ENCODE results near the gene NMBR.
"Not testable (repeated sequence)": the region's sequence is repeated elsewhere in the genome, so short reads cannot be mapped to it uniquely, and the experiment has no call there.

The NMBR gene

DNA sequence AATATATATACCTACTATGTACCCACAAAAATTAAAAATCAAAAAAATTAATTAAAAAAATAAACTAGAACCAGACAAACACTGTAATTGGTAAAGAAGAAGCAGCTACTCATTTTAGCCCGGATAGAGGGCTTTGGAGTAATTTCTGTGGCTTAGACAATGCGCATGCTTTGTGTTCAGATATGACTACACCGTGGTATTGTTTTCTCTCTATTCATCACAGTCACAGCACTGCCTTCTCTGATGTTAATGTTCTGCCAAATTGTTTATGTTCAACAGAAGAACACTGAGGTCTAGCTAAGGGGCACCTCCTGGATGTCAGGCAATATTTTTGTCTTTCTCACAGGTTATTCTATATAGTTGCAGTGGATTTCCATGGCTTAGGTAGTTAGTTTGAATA, 91.7 kb downstream of the NMBR start:
- DNase-seq (ENCODE audit: low read depth), result no peak

GRCh38 chr6:142051404-142051803, 95.5 kb downstream of the NMBR start:
- DNase-seq (ENCODE audit: low read depth), result no peak

- no peak for DNase-seq (ENCODE audit: low read depth)
These were observed 98.3 kb downstream of the NMBR start for GRCh38 chr6:142048593-142048980.

- DNase-seq (ENCODE audit: low read depth), result no peak
These were observed 98.9 kb downstream of the NMBR start for GRCh38 chr6:142047934-142048592.

- DNase-seq (ENCODE audit: low read depth), result no peak
These were observed 101.3 kb downstream of the NMBR start for GRCh38 chr6:142045380-142046278.

DNA sequence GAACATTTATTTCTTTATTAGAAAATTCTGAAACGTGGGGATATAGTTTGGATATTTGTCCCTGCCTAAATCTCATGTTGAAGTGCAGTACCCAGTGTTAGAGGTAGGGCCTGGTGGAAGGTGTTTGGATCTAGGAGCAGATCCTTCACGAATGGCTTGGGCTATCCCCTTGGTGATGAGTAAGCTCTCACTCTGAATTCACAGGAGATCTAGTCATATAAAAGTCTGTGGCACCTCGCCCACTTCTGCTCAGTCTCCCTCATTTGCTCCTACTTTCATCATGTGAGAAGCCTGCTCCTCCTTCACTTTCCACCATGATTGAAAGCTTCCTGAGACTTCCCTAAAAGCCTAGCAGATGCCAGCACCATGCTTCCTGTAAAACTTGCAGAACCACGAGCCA, 111.0 kb downstream of the NMBR start:
- no peak for DNase-seq (ENCODE audit: low read depth)

GRCh38 chr6:142031035-142031434, 115.9 kb downstream of the NMBR start:
- DNase-seq (ENCODE audit: low read depth), result no peak

DNA sequence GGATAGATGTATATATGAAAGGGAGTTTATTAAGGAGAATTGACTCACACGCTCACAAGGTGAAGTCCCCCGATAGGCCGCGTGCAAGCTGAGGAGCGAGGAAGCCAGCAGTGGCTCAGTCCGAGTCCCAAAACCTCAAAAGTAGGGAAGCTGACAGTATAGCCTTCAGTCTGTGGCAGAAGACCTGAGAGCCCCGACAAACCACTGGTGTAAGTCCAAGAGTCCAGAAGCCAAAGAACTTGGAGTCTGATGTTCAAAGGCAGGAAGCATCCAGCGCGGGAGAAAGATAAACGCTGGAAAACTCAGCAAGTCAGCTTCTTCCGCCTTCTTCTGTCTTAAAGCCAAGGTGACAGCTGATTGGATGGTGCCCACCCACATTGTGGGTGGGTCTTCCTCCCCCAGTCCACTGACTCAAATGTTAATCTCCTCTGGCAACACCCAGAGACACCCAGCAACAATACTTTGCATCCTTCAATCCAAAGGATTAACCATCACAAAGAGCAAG, 116.8 kb downstream of the NMBR start:
- no peak for DNase-seq (ENCODE audit: low read depth)

GRCh38 chr6:142028527-142028926, 118.4 kb downstream of the NMBR start:
- DNase-seq (ENCODE audit: low read depth), result no peak

DNA sequence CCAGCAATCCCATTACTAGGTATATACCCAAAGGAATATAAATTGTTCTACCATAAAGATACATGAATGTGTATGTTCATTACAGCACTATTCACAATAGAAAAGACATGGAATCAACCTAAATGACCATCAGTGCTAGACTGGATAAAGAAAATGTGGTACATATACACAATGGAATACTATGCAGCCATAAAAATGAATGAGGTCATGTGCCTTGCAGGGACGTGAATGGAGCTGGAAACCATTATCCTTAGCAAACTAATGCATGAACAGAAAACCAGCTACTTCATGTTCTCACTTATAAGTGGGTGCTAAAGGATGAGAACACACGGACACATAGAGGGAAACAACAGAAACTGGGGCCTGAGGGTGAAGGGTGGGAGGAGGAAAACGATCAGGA, 119.1 kb downstream of the NMBR start:
- DNase-seq (ENCODE audit: low read depth), result not testable (repeated sequence)

GRCh38 chr6:142027074-142027473, 119.8 kb downstream of the NMBR start:
- no peak for DNase-seq (ENCODE audit: low read depth)

GRCh38 chr6:142026471-142026870, 120.5 kb downstream of the NMBR start:
- DNase-seq (ENCODE audit: low read depth), result no peak
